Measurements from ENCODE around the gene DYNLT2B. TPM values are rescaled to one million over a fixed set of nuclear protein-coding genes. Genes with fewer than 3 reads are reported as not detected.

DYNLT2B gene
- total and polyA plus RNA-seq, 11 donors, result 1.9 to 8.8 (median 3.6) TPM

DNA sequence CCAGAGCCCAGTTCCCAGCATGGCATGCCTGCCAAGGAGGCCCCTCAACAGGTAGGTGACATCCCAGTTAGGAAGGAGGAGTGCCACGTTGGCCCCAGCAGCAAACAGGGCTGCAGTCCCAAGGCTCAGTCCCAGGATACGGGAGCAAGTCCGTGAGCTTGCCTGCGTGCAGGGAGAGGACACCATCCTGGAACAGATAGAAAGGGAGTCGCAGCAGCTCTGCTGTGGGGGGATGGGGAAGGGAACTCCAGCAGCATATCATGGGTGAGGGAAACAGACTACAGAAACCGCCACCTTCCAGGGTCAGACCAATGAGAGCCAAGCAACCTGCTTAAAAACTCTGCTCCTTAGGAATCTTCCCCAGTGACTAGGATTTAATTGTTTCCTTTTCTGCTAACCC, 9.4 kb upstream of the DYNLT2B start:
- Histone ChIP-seq H3K27me3 (peaks cover 0 to 3% (median 0%) of the 10 kb centered on the region in 9 donors), H3K4me3 (no peak overlapping the region), H3K9me3 (no peaks in the 10 kb centered on the region), H3K4me1 (no peaks in the 10 kb centered on the region), H3K27ac (no peak overlapping the region), H3K36me3 (no peaks in the 10 kb centered on the region)
- no peak for DNase-seq
- no peak for ATAC-seq
- intact Hi-C loops (cut with DNase I), result no loop called here
- TF ChIP-seq CTCF (IDR thresholded peaks at IDR 0.05) (no peak), POLR2A (IDR thresholded peaks at IDR 0.05) (no peak)
- 24 to 46% (median 30%) methylated on average over 6 of the region's 6 CpGs for WGBS, 4 donors

GRCh38 chr3:196326936-196327335, 8.9 kb upstream of the DYNLT2B start:
- H3K9me3 ChIP-seq, result no peaks in the 10 kb centered on the region
- ATAC-seq (no peak), DNase-seq (no peak)
- no peak for TF ChIP-seq CTCF (IDR thresholded peaks at IDR 0.05)
- TF ChIP-seq POLR2A (IDR thresholded peaks at IDR 0.05), result no peak
- WGBS, 4 donors, result 70 to 86% (median 82%) methylated on average over 9 of the region's 9 CpGs
- intact Hi-C loops (cut with DNase I), result no loop called here
- no peak overlapping the region for H3K4me3 ChIP-seq
- no peak overlapping the region for H3K27ac ChIP-seq
- H3K4me1 ChIP-seq, result no peaks in the 10 kb centered on the region
- H3K36me3 ChIP-seq, result no peaks in the 10 kb centered on the region
- peaks cover 0 to 3% (median 0%) of the 10 kb centered on the region in 9 donors for H3K27me3 ChIP-seq

DNA sequence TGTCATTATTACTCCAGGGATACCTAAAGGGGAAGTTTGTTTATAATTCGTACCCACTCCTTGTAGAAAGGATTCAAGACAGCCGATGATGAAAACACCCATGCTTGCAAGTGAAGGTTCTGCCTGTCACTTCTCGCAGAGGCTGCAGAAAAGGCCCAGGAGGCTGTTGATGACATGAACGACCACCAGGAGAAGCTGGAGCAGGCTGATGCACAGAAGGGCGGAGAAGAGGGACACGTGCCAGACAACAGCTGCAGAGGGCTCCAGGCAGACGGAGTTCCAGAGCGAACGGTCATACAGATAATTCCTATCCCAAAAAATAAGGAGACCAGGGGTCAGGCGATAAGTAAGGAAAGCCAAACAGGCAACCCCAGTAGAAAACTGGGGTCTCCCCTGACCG, 5.7 kb upstream of the DYNLT2B start:
- H3K4me1 ChIP-seq, result peaks cover 0 to 5% (median 1%) of the 10 kb centered on the region in 12 donors

DNA sequence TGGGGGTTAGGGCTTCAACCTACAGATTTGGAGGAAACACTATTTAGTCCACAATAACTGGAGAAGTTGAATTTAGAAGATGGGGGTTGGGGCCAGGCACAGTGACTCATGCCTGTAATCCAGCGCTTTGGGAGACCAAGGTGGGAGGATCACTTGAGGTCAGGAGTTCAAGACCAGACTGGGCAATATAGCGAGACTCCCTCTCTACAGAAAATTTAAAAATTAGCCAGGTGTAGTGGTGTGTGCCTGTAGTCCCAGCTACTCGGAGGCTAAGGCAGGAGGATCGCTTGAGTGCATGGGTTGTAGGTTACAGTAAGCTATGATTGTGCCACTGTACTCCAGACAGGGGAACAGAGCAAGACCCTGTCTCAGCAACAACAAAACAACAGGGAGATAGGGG, 5.0 kb upstream of the DYNLT2B start:
- DNase-seq (no peak), ATAC-seq (no peak)
- intact Hi-C loops (cut with DNase I), result no loop called here
- H3K27ac ChIP-seq, result no peak overlapping the region
- H3K36me3 ChIP-seq, result no peaks in the 10 kb centered on the region
- 92 to 98% (median 96%) methylated on average over 4 of the region's 4 CpGs for WGBS, 4 donors
- no peak overlapping the region for H3K4me3 ChIP-seq
- no peak for TF ChIP-seq POLR2A (IDR thresholded peaks at IDR 0.05)
- no peak for TF ChIP-seq CTCF (IDR thresholded peaks at IDR 0.05)
- no peaks in the 10 kb centered on the region for H3K9me3 ChIP-seq
- peaks cover 0 to 6% (median 1%) of the 10 kb centered on the region in 12 donors for H3K4me1 ChIP-seq
- no peaks in the 10 kb centered on the region for H3K27me3 ChIP-seq

More for the DNA sequence above, 5.7 kb upstream of the DYNLT2B start:
- Histone ChIP-seq H3K4me3 (no peak overlapping the region), H3K36me3 (no peaks in the 10 kb centered on the region), H3K27ac (no peak overlapping the region), H3K27me3 (no peaks in the 10 kb centered on the region), H3K9me3 (no peaks in the 10 kb centered on the region)
- 45 to 66% (median 55%) methylated on average over 11 of the region's 11 CpGs for WGBS, 4 donors
- intact Hi-C loops (cut with DNase I), result no loop called here
- ATAC-seq, result no peak
- no peak for DNase-seq
- no peak for TF ChIP-seq POLR2A (IDR thresholded peaks at IDR 0.05)
- TF ChIP-seq CTCF (IDR thresholded peaks at IDR 0.05), result no peak
